HG02943 (cell line): Measurements from ENCODE around the gene RPTOR.

Experiments
- ATAC-seq: cut with Tn5 transposase; IDR thresholded peaks from one replicate; pipeline ENCODE4 v1.9.1; 2021; ENCODE audit warnings: mild to moderate bottlenecking, low read depth, moderate library complexity; ENCODE audit not compliant: unreplicated experiment

The RPTOR gene

GRCh38 chr17:80996422-80997305 is 452.0 kb downstream of the RPTOR start:
- no peak for ATAC-seq

- ATAC-seq = no peak
These were observed 452.9 kb downstream of the RPTOR start for GRCh38 chr17:80997424-80998117.

- ATAC-seq = no peak
These were observed 453.6 kb downstream of the RPTOR start for GRCh38 chr17:80998118-80998747.

GRCh38 chr17:80998748-80999535 is 454.3 kb downstream of the RPTOR start:
- no peak for ATAC-seq

GRCh38 chr17:80999536-81000333 is 455.1 kb downstream of the RPTOR start:
- ATAC-seq = no peak

- ATAC-seq = no peak
These were observed 455.6 kb downstream of the RPTOR start for GRCh38 chr17:81000334-81000630.

- no peak for ATAC-seq
These were observed 456.2 kb downstream of the RPTOR start for GRCh38 chr17:81000631-81001357.

- no peak for ATAC-seq
These were observed 457.4 kb downstream of the RPTOR start for GRCh38 chr17:81002013-81002384.

GRCh38 chr17:81002409-81003361 is 458.0 kb downstream of the RPTOR start:
- ATAC-seq = no peak

- no peak for ATAC-seq
These were observed 459.3 kb downstream of the RPTOR start for GRCh38 chr17:81003711-81004475.

GRCh38 chr17:81006891-81007290 is 462.3 kb downstream of the RPTOR start:
- no peak for ATAC-seq

- no peak for ATAC-seq
These were observed 463.5 kb downstream of the RPTOR start for GRCh38 chr17:81008140-81008539.

- no peak for ATAC-seq
These were observed 464.5 kb downstream of the RPTOR start for GRCh38 chr17:81009136-81009535.

- ATAC-seq = no peak
These were observed 466.3 kb downstream of the RPTOR start for GRCh38 chr17:81010935-81011334.

- no peak for ATAC-seq
These were observed 467.3 kb downstream of the RPTOR start for GRCh38 chr17:81011951-81012350.

- ATAC-seq = no peak
These were observed 468.2 kb downstream of the RPTOR start for GRCh38 chr17:81012574-81013447.

GRCh38 chr17:81013642-81014041 is 469.0 kb downstream of the RPTOR start:
- no peak for ATAC-seq
